Measurements from ENCODE around the gene CBX4. TPM values are rescaled to one million over a fixed set of nuclear protein-coding genes. Genes with fewer than 3 reads are reported as not detected.

CBX4 gene
- total and polyA plus RNA-seq, 9 donors, result 6.6 to 14.5 (median 9.6) TPM

- DNase-seq, result no peak
- Histone ChIP-seq H3K9me3 (replicated peaks; ENCODE audit: control insufficient read depth, low read depth, low read length) (no peaks in the 10 kb centered on the region), H3K4me3 (ENCODE audit: low read length) (no peak overlapping the region), H3K36me3 (ENCODE audit: control insufficient read depth, insufficient read depth, low read length) (peaks cover 30% of the 10 kb centered on the region), H3K27me3 (ENCODE audit: control insufficient read depth, insufficient read depth, low read length) (peaks cover 40% of the 10 kb centered on the region), H3K27ac (ENCODE audit: low read length) (no peak overlapping the region), H3K4me1 (ENCODE audit: control insufficient read depth, insufficient read depth, low read length) (peaks cover 13% of the 10 kb centered on the region)
- WGBS (ENCODE audit: insufficient coverage), result 92% methylated on average over 11 of the region's 17 CpGs
Measured at GRCh38 chr17:79785017-79785899, 54.0 kb downstream of the CBX4 start.

GRCh38 chr17:79784353-79785016, 54.8 kb downstream of the CBX4 start:
- Histone ChIP-seq H3K27ac (ENCODE audit: low read length) (no peak overlapping the region), H3K9me3 (replicated peaks; ENCODE audit: control insufficient read depth, low read depth, low read length) (no peaks in the 10 kb centered on the region), H3K4me1 (ENCODE audit: control insufficient read depth, insufficient read depth, low read length) (peaks cover 6% of the 10 kb centered on the region), H3K36me3 (ENCODE audit: control insufficient read depth, insufficient read depth, low read length) (peaks cover 36% of the 10 kb centered on the region), H3K27me3 (ENCODE audit: control insufficient read depth, insufficient read depth, low read length) (peaks cover 35% of the 10 kb centered on the region), H3K4me3 (ENCODE audit: low read length) (no peak overlapping the region)
- WGBS (ENCODE audit: insufficient coverage), result 86% methylated on average over 30 of the region's 31 CpGs
- no peak for DNase-seq

GRCh38 chr17:79783891-79784290, 55.3 kb downstream of the CBX4 start:
- 92% methylated on average over 18 of the region's 18 CpGs for WGBS (ENCODE audit: insufficient coverage)
- Histone ChIP-seq H3K4me1 (ENCODE audit: control insufficient read depth, insufficient read depth, low read length) (peaks cover 12% of the 10 kb centered on the region), H3K27ac (ENCODE audit: low read length) (no peak overlapping the region), H3K4me3 (ENCODE audit: low read length) (no peak overlapping the region), H3K9me3 (replicated peaks; ENCODE audit: control insufficient read depth, low read depth, low read length) (no peaks in the 10 kb centered on the region), H3K27me3 (ENCODE audit: control insufficient read depth, insufficient read depth, low read length) (peaks cover 30% of the 10 kb centered on the region), H3K36me3 (ENCODE audit: control insufficient read depth, insufficient read depth, low read length) (peaks cover 36% of the 10 kb centered on the region)
- no peak for DNase-seq

Other genes with a start within 250 kb of the CBX4 start
- gene RBFOX3, start 228.4 kb downstream of the CBX4 start, total RNA-seq, result 0.09 TPM
- under 1 TPM; 0.21 to 0.91 (median 0.42) TPM for gene RBFOX3, start 228.4 kb downstream of the CBX4 start, polyA plus RNA-seq (ENCODE audit: insufficient read depth in 1 of 8, insufficient read length in 8 of 8, low replicate concordance in 1 of 8)
- not detected for gene ENPP7, start 108.5 kb downstream of the CBX4 start, total RNA-seq
- 1 to 10 TPM in 2 of 8 donors, under 1 TPM in 1, not detected in 5; 0.08 to 8.3 (median 1.2) TPM for gene ENPP7, start 108.5 kb downstream of the CBX4 start, polyA plus RNA-seq (ENCODE audit: insufficient read depth in 1 of 8, insufficient read length in 8 of 8, low replicate concordance in 1 of 8)
- gene CBX2, start 61.3 kb downstream of the CBX4 start, total RNA-seq, result 6.1 TPM
- 10 to 100 TPM in 6 of 8 donors, 1 to 10 TPM in 2; 8.6 to 14.4 (median 11.4) TPM for gene CBX2, start 61.3 kb downstream of the CBX4 start, polyA plus RNA-seq (ENCODE audit: insufficient read depth in 1 of 8, insufficient read length in 8 of 8, low replicate concordance in 1 of 8)
- gene CBX8, start 42.4 kb downstream of the CBX4 start, total RNA-seq, result 4.8 TPM
- 1 to 10 TPM; 5.3 to 6.8 (median 5.9) TPM for gene CBX8, start 42.4 kb downstream of the CBX4 start, polyA plus RNA-seq (ENCODE audit: insufficient read depth in 1 of 8, insufficient read length in 8 of 8, low replicate concordance in 1 of 8)
- 22.6 TPM for gene TBC1D16, start 196.4 kb upstream of the CBX4 start, total RNA-seq
- 10 to 100 TPM; 24.3 to 43.8 (median 35.4) TPM for gene TBC1D16, start 196.4 kb upstream of the CBX4 start, polyA plus RNA-seq (ENCODE audit: insufficient read depth in 1 of 8, insufficient read length in 8 of 8, low replicate concordance in 1 of 8)
- 4.7 TPM for gene CCDC40, start 197.2 kb upstream of the CBX4 start, total RNA-seq
- gene CCDC40, start 197.2 kb upstream of the CBX4 start, polyA plus RNA-seq (ENCODE audit: insufficient read depth in 1 of 8, insufficient read length in 8 of 8, low replicate concordance in 1 of 8), result 1 to 10 TPM; 3.2 to 7.1 (median 4.3) TPM

Measured in muscle of leg (tissue), 11 donors.